HepG2 (cell line): Measurements from ENCODE around the gene EFEMP2. TPM values are rescaled to one million over a fixed set of nuclear protein-coding genes. Genes with fewer than 3 reads are reported as not detected.

Experiments used
- CREB1 ChIP-seq, 2 experiments: fragments of 450-650 bp in 1 of 2; IDR thresholded peaks; 2 replicates each; pipeline ENCODE4 v1.6.1; 2016 to 2017; ENCODE audit warnings: control low read depth in 1 of 2, mild to moderate bottlenecking in 1 of 2, missing compliant biosample characterization in 1 of 2, missing genetic modification characterization in 1 of 2
- DMTF1 ChIP-seq: sonication (generic); formaldehyde crosslinking; IDR thresholded peaks from 2 replicates; pipeline ENCODE4 v1.4.0; 2020; ENCODE audit warnings: mild to moderate bottlenecking, missing genetic modification reagents
- GMEB1 ChIP-seq: sonication (generic); formaldehyde crosslinking; IDR thresholded peaks from 2 replicates; pipeline ENCODE4 v1.5.1; 2020; ENCODE audit warnings: missing genetic modification reagents, mild to moderate bottlenecking, borderline replicate concordance
- IKZF1 ChIP-seq: fragments of 450-650 bp; IDR thresholded peaks from 2 replicates; pipeline ENCODE4 v1.7.1; 2016
- MAZ ChIP-seq, 2 experiments: sonication (generic) in 1 of 2; formaldehyde crosslinking in 1 of 2; IDR thresholded peaks; 2 replicates each; pipeline versions ENCODE4 v1.5.0 to v1.6.1; 2012 to 2020; ENCODE audit warnings: low read depth in 2 of 2, mild to moderate bottlenecking in 2 of 2, borderline replicate concordance in 1 of 2, improper control_type of control experiment in 1 of 2, low read length in 1 of 2, missing genetic modification reagents in 1 of 2, moderate library complexity in 1 of 2
- MIER2 ChIP-seq: IDR thresholded peaks from 2 replicates; pipeline ENCODE4 v1.6.1; 2016; ENCODE audit warnings: missing biosample characterization, missing genetic modification reagents
- MIXL1 ChIP-seq: IDR thresholded peaks from 2 replicates; pipeline ENCODE4 v1.6.1; 2016
- NFKB2 ChIP-seq: sonication (generic); formaldehyde crosslinking; IDR thresholded peaks from 2 replicates; pipeline ENCODE4 v1.4.0; 2020; ENCODE audit warnings: missing genetic modification reagents, borderline replicate concordance
- STAG1 ChIP-seq: sonication (generic); formaldehyde crosslinking; IDR thresholded peaks from 2 replicates; pipeline ENCODE4 v1.4.0; 2020; ENCODE audit warnings: missing genetic modification reagents
- YY1 ChIP-seq: IDR thresholded peaks from 2 replicates; pipeline ENCODE4 v1.6.1; 2011; ENCODE audit warnings: low read length, low read depth, moderate library complexity, mild to moderate bottlenecking; ENCODE audit not compliant: insufficient read depth, insufficient replicate concordance
- ZBTB14 ChIP-seq: sonication (generic); formaldehyde crosslinking; IDR thresholded peaks from 2 replicates; pipeline ENCODE4 v1.4.0; 2020; ENCODE audit warnings: missing genetic modification reagents
- ZBTB34 ChIP-seq: sonication (generic); formaldehyde crosslinking; IDR thresholded peaks from 2 replicates; pipeline ENCODE4 v1.8.0; 2022; ENCODE audit warnings: mild to moderate bottlenecking, missing genetic modification reagents
- ZNF432 ChIP-seq: sonication (generic); formaldehyde crosslinking; IDR thresholded peaks from 2 replicates; pipeline ENCODE4 v1.5.0; 2020; ENCODE audit warnings: missing genetic modification reagents, mild to moderate bottlenecking, borderline replicate concordance
- ZNF446 ChIP-seq: sonication (generic); formaldehyde crosslinking; IDR thresholded peaks from 2 replicates; pipeline ENCODE4 v1.5.0; 2020; ENCODE audit warnings: mild to moderate bottlenecking, missing genetic modification reagents
- ZNF619 ChIP-seq: sonication (generic); formaldehyde crosslinking; IDR thresholded peaks from 2 replicates; pipeline ENCODE4 v1.4.0; 2020; ENCODE audit warnings: mild to moderate bottlenecking, missing genetic modification reagents
- polyA plus RNA-seq, 8 experiments: library from polyadenylated mRNA; depleted of rRNA in 3 of 8; stranded (reverse) in 7 of 8; unstranded in 1 of 8; fragments of >200 nt; fragmentation: Illumina TruSeq in 4 of 8; extraction: Trizol in 4 of 8; gene quantifications; 2 replicates each; pipeline versions ENCODE4 v1.2.1 to v1.2.3, GENCODE V29; 2011 to 2016; ENCODE audit warnings: low read depth in 4 of 8, missing spikeins in 1 of 8, mixed read lengths in 1 of 8; ENCODE audit not compliant: insufficient read depth in 1 of 8
- total RNA-seq, 5 experiments: library from RNA; depleted of rRNA; stranded (reverse); fragments of >200 nt; fragmentation: Illumina TruSeq; extraction: Trizol; gene quantifications; 2 replicates each; pipeline ENCODE4 v1.2.3, GENCODE V29; 2016; ENCODE audit warnings: low read depth in 1 of 5
- TF ChIP-seq, protein P1 (sequence below): sonication (generic); formaldehyde crosslinking; IDR thresholded peaks from 2 replicates; pipeline ENCODE4 v1.5.0; 2020; ENCODE audit warnings: mild to moderate bottlenecking, missing genetic modification reagents, borderline replicate concordance

EFEMP2 gene
- total and polyA plus RNA-seq, 2 of the 13 experiments (the other 11 are each of a cell fraction or from before 2014, with no cell fraction given): 7.4 to 29.7 TPM

DNA sequence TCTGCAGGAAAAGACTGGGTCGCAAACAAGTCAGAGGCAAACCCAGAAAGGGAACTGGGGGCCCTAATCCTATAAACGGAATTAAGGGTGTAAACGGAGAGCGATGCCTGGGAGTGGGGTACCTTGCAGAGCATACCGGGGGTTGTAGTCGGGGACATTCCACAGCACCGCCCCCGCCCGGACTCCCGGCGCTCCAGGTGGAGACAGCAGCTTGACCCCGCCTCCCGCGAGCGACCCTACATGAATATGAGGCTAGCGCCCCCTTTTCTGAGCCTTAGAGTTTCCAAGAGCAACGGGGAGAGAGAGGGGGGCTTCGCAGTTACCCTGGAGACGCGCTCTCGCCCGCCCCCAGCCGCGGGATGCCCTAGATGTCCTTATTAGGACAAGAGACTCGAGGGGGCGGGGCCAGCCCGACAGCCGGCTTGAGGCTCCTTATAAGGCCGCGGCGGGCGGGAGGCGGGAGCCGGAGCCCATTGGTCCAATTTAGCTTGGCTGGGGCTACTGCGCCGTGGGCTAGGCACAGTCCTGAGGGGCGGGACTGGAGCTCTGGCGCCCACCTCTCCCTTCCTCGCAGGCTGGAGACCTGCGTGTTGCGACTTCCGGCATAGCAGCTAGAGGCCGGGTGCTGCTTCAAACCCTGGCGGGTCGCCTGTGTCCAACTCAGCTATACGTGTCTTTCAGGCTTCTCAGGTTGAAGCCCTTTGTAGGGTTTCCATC is 13.3 kb downstream of the EFEMP2 start (continued):
- TF ChIP-seq DMTF1 (CRISPR knock-in tag) (no peak), YY1 (peak; percentile 15), STAG1 (CRISPR knock-in tag) (no peak), IKZF1 (no peak), ZNF619 (CRISPR knock-in tag) (no peak), GMEB1 (CRISPR knock-in tag) (peak; percentile 50), ZBTB34 (CRISPR knock-in tag) (no peak), CREB1 (IDR thresholded peaks at IDR 0.05) (0 out of 2 replicates have a peak, but pooled peaks have one; percentile 3), CREB1 (CRISPR knock-in tag; IDR thresholded peaks at IDR 0.05) (no peak), ZBTB14 (CRISPR knock-in tag) (no peak), MIXL1 (CRISPR knock-in tag) (no peak), MIER2 (CRISPR knock-in tag) (no peak), ZNF432 (CRISPR knock-in tag) (no peak), MAZ (IDR thresholded peaks at IDR 0.05; ENCODE audit: borderline replicate concordance, low read depth, low read length) (0 out of 2 replicates have a peak, but pooled peaks have one; percentile 81), MAZ (CRISPR knock-in tag; IDR thresholded peaks at IDR 0.05; ENCODE audit: low read depth) (peak; percentile 30), ZNF446 (CRISPR knock-in tag) (no peak), NFKB2 (CRISPR knock-in tag) (peak; percentile 46; the same call in 1 of the 2 replicates)
- TF ChIP-seq, protein P1, sequence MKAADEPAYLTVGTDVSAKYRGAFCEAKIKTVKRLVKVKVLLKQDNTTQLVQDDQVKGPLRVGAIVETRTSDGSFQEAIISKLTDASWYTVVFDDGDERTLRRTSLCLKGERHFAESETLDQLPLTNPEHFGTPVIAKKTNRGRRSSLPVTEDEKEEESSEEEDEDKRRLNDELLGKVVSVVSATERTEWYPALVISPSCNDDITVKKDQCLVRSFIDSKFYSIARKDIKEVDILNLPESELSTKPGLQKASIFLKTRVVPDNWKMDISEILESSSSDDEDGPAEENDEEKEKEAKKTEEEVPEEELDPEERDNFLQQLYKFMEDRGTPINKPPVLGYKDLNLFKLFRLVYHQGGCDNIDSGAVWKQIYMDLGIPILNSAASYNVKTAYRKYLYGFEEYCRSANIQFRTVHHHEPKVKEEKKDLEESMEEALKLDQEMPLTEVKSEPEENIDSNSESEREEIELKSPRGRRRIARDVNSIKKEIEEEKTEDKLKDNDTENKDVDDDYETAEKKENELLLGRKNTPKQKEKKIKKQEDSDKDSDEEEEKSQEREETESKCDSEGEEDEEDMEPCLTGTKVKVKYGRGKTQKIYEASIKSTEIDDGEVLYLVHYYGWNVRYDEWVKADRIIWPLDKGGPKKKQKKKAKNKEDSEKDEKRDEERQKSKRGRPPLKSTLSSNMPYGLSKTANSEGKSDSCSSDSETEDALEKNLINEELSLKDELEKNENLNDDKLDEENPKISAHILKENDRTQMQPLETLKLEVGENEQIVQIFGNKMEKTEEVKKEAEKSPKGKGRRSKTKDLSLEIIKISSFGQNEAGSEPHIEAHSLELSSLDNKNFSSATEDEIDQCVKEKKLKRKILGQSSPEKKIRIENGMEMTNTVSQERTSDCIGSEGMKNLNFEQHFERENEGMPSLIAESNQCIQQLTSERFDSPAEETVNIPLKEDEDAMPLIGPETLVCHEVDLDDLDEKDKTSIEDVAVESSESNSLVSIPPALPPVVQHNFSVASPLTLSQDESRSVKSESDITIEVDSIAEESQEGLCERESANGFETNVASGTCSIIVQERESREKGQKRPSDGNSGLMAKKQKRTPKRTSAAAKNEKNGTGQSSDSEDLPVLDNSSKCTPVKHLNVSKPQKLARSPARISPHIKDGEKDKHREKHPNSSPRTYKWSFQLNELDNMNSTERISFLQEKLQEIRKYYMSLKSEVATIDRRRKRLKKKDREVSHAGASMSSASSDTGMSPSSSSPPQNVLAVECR (CRISPR knock-in tag): no peak; the same call in 1 of the 2 replicates
